Activated CD8-positive, alpha-beta memory T cell treated with anti-CD3 and anti-CD28 coated beads for 1 hour (primary cell): ENCODE data around the gene CCDC12.
"Not testable (repeated sequence)": the region's sequence is repeated elsewhere in the genome, so short reads cannot be mapped to it uniquely, and the experiment has no call there.

ENCODE experiments used
- DNase-seq, 2 donors: peaks; one replicate each; pipeline ENCODE4 v3.0.0-alpha.2; 2020; ENCODE audit warnings: low read depth in 1 of 2; ENCODE audit errors: extremely low read depth in 1 of 2

CCDC12 gene

DNA sequence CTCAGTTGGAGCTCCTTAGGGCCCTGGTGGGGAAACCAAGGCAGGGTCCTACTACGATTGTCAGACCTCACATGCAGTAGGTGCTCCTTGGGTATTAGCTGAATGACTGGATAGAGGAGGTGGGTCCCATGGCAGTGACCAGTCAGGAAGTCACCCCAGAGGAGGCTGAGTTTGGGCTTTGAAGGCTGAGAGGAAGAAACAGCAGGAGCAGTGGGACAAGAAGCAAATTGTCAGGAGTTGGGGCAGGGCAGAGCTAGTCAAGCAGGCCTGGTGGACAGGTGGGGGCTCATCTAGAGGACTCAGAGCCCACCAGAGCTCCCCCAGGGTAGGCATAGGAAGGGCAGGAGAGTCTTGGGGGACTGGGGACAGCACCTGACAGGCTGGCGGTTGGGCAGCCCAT is 6.0 kb upstream of the CCDC12 start:
- no peak for DNase-seq

DNA sequence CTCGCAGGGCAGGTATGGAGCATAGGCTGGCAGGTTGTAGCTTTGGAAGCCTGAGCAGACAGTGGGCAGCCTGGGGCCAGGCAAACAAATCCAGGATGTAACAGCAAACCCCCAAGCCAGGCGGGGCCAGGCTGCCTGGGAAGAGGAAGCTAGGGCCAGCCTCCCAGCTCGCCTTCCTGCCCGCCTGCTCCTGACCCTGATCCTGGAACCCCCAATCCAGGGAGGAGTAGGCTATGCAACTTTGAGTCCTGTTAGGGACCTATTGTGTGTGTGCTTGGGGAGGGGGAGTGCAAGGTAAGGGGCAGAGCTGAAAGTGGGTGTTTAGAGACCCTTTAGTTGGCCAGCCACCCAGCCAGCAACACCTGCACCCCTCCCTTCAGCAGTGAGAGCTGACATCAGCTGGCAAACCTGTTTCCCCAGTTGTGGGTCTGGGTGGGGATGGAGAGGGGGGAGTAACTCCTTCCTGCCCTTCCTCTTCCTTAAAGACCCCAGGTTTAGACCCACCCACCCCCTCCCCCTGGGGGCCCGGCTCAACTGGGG is 5.5 kb upstream of the CCDC12 start:
- DNase-seq, result no peak

DNA sequence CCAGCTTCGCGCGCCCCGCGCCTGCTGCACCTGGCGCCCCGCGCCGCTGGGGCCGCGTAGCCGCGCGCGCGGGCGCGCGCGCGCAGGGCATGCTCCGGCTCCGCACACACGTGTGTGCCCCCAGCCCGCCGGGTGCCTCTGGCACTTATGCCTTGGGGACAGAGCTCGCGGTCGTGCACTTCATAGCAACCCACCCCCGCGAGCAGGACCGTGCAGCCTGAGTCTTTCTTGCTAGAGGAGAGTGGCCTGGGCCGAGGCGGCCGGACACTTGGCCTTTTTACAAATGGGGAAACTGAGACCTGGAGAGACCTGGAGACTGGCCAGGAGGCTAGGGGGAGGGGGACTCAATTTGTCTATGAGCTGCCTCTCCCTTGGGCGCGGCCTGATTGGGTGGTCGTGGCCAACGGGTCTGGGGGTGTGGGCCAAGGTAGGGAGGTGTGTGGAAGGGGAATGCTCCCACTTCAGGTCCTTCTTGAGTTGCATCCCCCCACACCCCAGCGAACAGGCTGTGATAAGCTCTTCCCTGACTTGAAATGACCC is 3.5 kb upstream of the CCDC12 start:
- no peak for DNase-seq

DNA sequence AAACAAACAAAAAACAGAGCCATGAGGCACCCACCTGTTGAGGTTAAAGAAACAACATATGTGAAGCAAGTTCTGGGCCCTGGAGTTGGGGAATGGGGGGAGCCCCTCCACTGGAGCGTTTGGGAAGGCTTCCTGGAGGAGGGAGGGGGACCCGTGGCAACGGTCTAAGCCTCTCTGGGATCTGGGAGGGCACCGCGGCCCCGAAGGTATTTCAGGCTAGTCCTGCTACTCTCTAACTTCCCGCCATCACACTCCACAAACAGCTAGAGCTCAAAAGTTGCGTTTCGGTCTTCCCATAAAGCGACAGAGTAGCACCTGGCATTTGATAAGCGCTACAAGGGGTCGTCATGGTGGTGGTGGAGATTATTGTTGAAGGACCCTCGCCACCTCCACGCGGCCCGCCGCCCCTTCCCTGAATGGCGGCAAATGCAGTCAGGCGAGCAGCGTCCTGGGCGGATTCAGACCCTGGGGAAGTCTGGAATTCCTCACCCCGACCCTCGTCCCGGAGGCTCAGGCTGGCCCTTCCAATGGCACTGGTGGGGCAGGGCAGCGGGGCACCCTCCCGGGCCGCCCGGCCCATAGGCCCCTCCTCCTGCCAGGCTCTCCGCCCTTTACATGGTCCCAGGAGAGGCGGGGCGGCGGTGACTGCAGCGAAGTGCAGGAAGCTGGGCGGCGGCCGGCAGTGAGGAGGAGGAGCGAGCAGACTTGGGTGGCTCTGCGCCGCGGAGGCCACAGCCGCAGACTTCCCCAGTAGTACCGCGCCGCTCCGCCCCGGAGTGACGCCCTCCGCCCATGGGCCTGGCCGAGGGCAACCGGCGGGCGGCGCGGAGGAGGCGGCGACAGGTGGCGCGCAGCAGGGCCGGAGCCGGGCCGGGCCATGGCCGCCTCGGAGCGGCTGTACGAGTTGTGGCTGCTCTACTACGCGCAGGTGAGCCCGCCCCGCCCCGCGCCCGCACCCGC is 2.7 kb upstream of the CCDC12 start, which contains the start of gene NBEAL2:
Gene NBEAL2 (plus strand): TSS at position 682 of the 960 bp plus-strand sequence. CDS start 196 bp downstream, at position 878.
- DNase-seq, result peak; percentile 89 to 90

DNA sequence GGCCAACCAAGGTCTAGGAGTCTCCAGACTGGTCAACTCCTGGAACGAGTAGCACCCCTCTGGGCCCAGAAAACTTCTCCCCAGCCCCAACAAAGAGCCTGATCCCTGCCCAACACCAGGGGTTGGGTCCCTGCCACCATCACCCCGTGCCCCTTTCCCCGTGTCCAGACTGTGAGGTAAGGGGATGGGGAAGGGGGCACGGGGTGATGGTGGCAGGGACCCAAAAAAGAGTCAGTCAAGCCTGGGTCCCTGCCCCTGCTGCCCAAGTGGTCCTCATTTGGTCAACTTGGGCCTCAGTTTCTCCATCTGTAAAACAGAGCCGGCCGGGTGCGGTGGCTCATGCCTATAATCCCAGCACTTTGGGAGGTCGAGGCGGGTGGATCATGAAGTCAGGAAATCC is 1.8 kb upstream of the CCDC12 start:
- DNase-seq, result no peak

DNA sequence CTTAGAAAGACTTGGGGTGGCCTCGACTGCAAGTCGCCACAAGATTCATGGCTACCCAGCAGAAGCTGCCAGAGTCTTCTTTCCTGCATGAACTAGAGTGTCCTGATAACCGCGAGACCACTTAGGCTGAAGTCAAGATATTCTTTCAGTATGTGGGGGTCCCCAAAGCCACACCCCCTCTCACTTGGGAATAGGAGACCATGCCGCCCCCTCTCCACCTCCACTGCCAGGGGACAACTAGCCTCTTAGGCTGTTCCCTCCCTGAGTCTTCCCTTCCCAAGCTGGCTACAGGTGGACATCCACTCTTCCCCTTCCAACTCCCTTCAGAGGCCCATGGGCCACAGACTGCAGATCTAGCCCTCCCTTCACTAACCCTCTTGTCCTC is 1.3 kb upstream of the CCDC12 start:
- DNase-seq, result no peak

DNA sequence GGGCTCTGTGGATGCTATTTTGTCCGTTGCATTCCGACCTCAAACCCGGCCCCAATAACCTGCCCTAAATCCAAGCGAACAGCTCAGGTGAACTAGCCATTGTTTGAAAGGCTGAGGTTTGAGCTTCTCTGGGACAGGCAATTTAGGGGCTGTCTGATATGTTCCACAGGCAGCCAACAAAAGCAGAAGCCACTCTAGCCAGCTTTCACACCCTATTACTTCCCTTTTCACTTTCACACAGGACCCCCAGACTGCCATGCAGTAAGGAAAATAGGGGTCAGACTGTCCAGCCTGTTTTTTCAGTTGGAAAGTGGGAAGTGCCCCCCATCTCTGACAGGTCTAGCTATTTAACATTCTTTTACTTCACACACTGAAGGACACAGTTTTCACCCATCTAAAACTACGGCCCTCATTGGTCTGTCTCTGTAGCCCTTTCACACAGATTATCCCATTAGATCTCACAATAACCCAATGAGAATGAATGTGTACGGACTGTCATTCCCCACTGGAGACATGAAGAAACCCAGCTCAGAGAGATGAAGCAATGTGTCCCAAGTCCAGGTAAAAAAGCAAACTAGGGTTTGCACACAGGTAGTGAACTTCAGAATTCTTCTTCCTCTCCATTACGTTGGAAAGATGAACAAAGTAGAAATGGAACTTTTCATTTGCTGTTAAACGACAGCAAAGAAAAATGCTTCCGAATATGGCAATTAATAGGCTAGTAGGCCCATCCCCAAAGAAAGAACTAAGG is 1.9 kb downstream of the CCDC12 start:
- no peak for DNase-seq

DNA sequence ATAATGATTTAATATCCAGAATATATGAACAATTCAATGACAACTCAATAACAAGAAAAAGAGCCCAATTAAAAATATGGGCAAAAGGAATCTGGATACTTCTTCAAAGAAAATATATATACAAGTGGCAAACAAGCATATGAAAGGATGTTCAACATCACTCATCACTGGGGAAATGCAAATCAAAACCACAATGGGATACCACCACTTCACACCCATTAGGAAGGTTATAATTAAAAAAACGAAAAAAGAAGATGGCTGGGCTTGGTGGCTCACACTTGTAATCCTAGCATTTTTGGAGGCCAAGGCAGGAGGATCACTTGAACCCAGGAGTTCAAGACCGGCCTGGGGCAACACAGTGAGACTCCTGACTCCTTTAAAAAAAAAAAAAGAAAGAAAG is 4.1 kb downstream of the CCDC12 start:
- no peak for DNase-seq

DNA sequence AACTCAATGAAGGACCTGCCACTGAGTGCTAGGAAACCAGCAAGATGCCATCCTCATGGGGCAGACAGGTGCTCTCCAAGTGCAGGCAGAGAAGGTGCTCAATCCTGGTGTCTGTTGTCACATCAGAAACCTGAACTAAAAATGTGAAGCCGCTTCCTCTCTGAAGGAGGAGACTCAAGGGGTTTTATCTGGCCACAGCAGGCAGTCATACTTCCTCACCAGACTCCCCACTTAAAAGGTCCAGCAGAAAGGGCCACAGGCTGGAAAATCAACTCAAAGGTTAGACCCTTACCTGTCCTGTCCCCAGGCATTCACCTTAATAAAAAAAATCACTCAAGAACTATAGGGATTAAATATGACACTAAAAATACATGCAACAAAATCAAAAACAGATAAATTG is 4.8 kb downstream of the CCDC12 start:
- no peak for DNase-seq

DNA sequence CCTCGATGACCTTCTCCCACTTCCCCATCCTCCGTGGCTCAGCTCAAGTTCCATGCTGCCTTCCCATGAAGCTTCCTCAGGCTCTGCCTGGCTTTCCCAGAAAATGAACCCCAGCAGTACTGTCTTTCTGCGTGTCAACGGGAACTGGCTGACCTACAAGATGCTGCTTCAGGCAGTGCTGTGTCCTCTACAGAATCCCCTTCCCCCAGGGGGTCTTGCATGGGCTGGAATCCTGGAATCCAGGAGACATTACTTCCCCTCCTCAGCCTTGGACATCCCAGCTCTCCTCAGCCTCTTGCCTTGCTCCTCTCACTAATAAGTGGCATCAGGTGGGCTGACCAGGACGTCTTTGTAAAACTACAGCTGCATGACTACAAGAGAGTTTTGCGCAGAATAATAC is 5.4 kb downstream of the CCDC12 start:
- DNase-seq, result no peak

DNA sequence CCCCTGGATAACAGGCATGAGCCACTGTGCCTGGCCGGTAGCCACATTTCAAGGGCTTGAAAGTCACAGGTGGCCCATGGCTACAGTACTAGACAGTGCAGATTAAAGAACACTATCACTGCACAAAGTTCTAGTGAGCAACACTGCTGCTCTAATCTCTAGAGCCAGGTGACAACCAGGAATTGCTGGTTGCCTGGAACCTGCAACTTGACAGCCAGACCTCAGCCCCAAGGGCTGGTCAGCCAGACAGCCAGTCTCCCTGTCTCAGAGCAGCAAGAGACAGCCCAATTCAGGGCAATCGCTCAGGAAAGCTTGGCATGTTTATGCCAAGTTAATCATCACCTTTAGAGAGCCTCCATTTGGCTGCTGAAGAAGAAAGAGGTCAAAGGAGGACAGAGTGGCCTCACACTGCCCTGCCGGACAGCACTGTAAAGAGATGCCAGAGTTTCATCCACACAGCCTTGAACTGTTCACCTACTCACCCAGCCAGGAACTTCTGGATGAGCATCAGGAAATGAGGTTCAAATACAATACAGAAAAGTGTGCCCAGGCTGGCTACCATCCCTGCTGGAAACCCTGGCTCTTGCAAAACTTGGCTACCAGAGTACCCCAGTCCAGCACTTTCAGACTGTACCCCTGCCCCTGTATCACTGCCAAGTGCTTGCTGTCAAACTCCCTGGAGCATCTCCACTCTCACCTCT is 6.0 kb downstream of the CCDC12 start:
- no peak for DNase-seq

DNA sequence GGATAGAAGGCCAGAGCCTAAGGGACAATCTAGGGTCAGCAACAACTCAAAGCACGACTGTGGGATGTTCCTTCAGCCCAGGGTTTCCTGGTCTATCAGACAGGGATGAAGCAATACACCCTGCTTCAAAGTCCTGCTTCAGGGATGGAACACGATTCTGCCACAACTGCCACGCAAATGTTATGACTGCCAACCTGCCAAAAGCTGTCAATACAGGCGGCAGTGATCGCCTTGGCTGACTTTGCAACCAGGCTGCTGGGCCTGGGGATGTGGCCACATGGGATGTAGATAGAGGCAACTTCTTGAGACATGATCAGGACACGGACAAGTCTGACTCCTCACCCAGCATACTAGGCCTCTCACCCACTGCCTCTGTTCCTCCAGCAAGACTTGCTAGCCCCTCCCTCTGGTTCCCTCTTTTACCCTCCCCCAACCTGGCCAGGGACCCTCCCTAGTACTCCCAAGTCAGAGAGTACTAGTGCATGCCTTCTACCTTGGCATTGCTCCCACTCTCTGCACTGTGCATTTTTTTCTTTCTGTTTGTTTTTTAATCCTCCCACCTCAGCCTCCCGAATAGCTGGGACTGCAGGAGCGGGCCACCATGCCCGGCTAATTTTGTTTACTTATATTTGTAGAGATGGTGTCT is 7.6 kb downstream of the CCDC12 start:
- DNase-seq, result no peak

DNA sequence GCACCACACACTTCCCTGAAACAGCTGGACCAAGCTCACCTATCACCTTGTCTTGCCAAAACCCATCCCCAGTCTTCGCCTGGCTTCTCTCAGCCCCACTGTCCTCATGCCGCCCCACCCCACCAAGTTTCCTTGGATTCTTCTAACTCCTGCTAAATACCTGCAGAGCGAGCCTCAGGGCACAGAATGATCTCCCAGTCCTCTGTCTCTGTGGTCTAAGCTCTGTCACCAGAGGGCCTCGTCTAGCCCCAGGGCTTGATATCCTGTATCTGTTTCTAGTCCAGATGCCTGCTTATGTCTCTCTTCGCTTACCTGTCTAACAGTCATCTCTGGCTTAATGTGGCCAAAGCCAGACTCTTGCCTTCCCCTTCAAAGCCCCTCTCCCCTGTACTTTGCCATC is 9.7 kb downstream of the CCDC12 start:
- no peak for DNase-seq

DNA sequence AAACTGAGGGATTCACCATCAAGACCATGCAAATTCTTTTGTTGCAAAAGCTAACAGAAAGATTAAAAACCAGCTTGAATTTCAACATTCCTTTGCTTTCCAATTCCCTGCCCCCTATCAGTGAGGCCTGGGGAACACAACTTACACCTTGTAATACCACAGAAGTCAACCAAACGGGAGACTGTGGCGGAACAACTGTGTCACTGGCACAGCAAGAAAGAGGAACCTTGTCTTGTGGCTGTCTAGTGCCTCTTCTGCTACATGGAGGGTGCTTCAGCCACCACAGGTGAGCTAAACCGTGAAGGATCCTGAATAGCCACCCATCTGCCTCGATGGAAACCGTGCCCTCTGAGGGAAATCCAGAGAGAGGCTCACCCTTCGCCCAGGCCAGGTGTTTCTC is 11.4 kb downstream of the CCDC12 start:
- no peak for DNase-seq

DNA sequence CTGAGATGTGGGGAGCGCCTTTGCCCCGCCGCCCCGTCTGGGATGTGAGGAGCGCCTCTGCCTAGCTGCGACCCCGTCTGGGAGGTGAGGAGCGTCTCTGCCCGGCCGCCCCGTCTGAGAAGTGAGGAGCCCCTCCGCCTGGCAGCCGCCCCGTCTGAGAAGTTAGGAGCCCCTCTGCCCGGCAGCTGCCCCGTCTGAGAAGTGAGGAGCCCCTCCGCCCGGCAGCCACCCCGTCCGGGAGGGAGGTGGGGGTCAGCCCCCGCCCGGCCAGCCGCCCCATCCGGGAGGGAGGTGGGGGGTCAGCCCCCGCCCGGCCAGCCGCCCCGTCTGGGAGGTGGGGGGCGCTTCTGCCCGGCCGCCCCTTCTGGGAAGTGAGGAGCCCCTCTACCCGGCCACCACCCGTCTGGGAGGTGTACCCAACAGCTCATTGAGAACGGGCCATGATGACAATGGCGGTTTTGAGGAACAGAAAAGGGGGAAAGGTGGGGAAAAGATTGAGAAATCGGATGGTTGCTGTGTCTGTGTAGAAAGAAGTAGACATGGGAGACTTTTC is 12.4 kb downstream of the CCDC12 start:
- not testable (repeated sequence) for DNase-seq

DNA sequence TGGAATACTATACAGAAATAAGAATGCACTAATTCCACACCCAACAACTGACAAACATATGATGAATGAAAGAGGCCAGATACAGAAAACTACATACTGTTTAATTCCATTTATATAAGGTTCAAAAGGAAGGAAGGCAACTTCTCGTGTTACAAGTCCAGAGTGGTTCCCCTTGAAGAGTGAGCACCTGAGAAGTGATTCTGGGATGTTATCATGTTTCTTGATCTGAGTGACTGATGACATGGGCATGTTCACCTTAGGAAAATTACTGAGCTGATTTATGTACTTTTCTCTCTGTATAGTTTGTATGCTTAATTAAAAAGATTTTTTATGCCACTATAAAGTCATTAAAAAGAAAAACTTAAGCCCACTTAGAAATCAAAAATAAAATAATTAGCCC is 13.6 kb downstream of the CCDC12 start:
- DNase-seq, result no peak

DNA sequence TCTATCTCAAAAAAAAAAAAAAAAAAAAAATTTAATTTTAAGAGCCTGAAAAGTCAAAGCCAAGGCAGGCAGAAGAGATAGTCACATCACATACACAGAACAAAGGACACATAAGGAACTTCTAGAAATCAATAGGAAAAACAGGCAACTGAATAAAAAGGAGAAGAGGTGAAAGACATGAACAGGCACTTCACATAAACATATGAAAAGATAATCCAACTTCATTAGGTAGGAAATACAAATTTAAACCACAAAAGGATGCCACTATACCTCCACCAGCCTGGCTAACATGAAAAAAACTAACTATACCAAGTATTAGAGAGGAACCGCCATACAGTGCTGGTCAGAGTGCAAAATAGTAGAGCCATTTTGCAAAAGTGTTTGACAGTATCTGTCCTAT is 14.1 kb downstream of the CCDC12 start:
- no peak for DNase-seq

DNA sequence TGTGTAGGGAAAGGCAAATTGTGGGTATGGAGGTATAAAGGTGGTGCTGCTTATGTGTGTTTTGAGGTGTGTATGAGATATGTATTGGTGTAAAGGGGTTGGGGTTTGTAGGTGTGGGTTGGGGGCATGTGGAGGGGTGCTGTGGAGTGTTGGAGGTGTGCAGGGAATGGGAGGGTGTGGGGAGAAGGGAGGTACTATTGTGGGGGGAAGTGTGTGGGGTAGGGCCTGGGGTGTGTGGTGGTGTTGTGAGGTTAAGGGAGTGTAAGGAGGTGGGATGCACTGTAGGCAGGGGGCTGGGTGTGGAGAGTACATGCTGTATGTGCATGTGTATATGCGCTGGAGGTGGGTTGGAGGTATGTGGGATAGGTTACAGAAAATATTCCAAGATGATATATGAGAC is 15.7 kb downstream of the CCDC12 start:
- DNase-seq, result no peak

DNA sequence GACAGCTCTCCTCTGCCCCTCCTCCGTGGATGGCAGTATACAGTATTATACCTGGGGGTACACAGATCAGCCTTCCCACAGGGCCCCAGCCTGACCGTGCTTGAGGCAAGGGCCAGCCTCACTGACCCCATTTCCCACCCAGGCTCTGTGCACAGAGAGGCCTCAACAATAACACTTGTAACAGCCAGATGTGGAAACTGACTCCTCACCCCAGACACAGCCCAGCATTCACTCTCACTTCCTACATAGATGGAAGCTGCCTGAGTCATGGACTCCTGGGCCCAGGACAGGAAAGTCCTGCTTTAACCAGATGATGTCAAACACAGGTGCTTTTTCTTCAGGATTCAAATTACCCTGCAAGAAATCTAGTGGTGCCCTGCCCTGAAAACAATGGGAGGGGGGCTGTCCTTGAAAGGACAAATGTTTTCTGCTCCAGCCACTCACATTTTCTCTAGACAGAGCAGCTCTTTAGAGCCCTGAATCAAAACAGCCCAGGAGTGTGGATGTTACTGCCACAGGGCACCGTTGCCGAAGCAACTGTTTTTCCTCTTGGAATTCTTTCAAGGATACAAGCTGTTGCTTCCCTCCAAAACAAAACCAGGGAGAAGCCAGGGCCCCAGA is 16.4 kb downstream of the CCDC12 start:
- no peak for DNase-seq

DNA sequence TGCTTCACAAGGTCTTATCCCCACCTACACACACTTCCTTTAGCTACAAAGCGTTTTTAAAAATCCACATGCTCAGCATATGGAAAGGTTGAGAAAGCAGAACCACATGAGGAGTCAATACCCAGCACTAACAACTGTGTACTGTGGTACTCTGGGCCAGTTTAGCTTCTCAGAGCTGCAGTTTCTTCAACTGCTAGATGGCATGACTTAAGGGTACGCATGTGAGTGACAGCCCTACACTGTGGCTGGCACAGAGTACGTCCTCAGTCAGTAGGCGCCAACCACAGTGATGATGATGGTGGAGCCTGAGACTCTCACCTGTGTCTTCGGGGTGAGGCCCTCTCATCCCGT is 17.4 kb downstream of the CCDC12 start:
- no peak for DNase-seq
